HepG2 (cell line): Measurements from ENCODE around the gene FALEC. TPM values are rescaled to one million over a fixed set of nuclear protein-coding genes. Genes with fewer than 3 reads are reported as not detected.

ENCODE experiments used
- ARNT2 ChIP-seq: sonication (generic); formaldehyde crosslinking; IDR thresholded peaks from 2 replicates; pipeline ENCODE4 v1.8.0; 2022; ENCODE audit warnings: mild to moderate bottlenecking, low read depth, missing genetic modification reagents, moderate library complexity
- BCL6 ChIP-seq: IDR thresholded peaks from 2 replicates; pipeline ENCODE4 v1.6.1; 2016; ENCODE audit warnings: missing genetic modification reagents, missing compliant biosample characterization
- CERS6 ChIP-seq: sonication (generic); formaldehyde crosslinking; IDR thresholded peaks from 2 replicates; pipeline ENCODE4 v1.5.0; 2020; ENCODE audit warnings: missing genetic modification reagents
- CREM ChIP-seq, 2 experiments: sonication (generic) in 1 of 2; formaldehyde crosslinking in 1 of 2; IDR thresholded peaks; 2 replicates each; pipeline versions ENCODE4 v1.4.0 to v1.6.1; 2016 to 2020; ENCODE audit warnings: antibody characterized with exemption in 1 of 2, mild to moderate bottlenecking in 1 of 2, missing genetic modification reagents in 1 of 2
- FOXO1 ChIP-seq: sonication (generic); formaldehyde crosslinking; IDR thresholded peaks from 2 replicates; pipeline ENCODE4 v1.4.0; 2020; ENCODE audit warnings: missing genetic modification reagents
- MAFF ChIP-seq: IDR thresholded peaks from 2 replicates; pipeline ENCODE4 v1.6.1; 2011; ENCODE audit warnings: low read depth, low read length, improper control_type of control experiment
- NFE2L1 ChIP-seq: sonication (generic); formaldehyde crosslinking; IDR thresholded peaks from 2 replicates; pipeline ENCODE4 v1.4.0; 2020; ENCODE audit warnings: missing genetic modification reagents, mild to moderate bottlenecking, borderline replicate concordance
- NR2F6 ChIP-seq, 2 experiments: IDR thresholded peaks; 2 replicates each; pipeline ENCODE4 v1.6.1; 2016; ENCODE audit warnings: antibody characterized with exemption in 1 of 2, mild to moderate bottlenecking in 1 of 2
- POLR2AphosphoS2 ChIP-seq: IDR thresholded peaks from 2 replicates; pipeline ENCODE4 v1.6.1; 2011; ENCODE audit warnings: low read depth, low read length, improper control_type of control experiment
- PTBP1 ChIP-seq: fragments of 200-400 bp; formaldehyde crosslinking; IDR thresholded peaks from 2 replicates; pipeline ENCODE4 v1.6.1; 2018; ENCODE audit warnings: low read length, low read depth; ENCODE audit not compliant: poor library complexity, severe bottlenecking
- RAD21 ChIP-seq: fragments of 450-650 bp; formaldehyde crosslinking; IDR thresholded peaks from 2 replicates; pipeline ENCODE4 v1.5.0; 2020; ENCODE audit warnings: mild to moderate bottlenecking
- RARG ChIP-seq: sonication (generic); formaldehyde crosslinking; IDR thresholded peaks from 2 replicates; pipeline ENCODE4 v1.4.0; 2020; ENCODE audit warnings: low read depth, mild to moderate bottlenecking, missing genetic modification reagents
- SRSF1 ChIP-seq: fragments of 200-400 bp; formaldehyde crosslinking; optimal IDR thresholded peaks from 2 replicates; pipeline ENCODE3; 2017; ENCODE audit warnings: mild to moderate bottlenecking, low read depth, low read length, moderate library complexity
- SRSF4 ChIP-seq: fragments of 200-400 bp; formaldehyde crosslinking; IDR thresholded peaks from one replicate; pipeline ENCODE4 v1.6.1; 2018; ENCODE audit warnings: mild to moderate bottlenecking, low read depth, low read length, moderate library complexity; ENCODE audit not compliant: poor library complexity, severe bottlenecking
- U2AF2 ChIP-seq: fragments of 200-400 bp; formaldehyde crosslinking; IDR thresholded peaks from 2 replicates; pipeline ENCODE4 v1.6.1; 2017; ENCODE audit warnings: low read depth, mild to moderate bottlenecking, low read length
- YEATS4 ChIP-seq: sonication (generic); formaldehyde crosslinking; IDR thresholded peaks from 2 replicates; pipeline ENCODE4 v1.4.0; 2020; ENCODE audit warnings: missing genetic modification reagents, borderline replicate concordance
- ZFAT ChIP-seq: sonication (generic); formaldehyde crosslinking; conservative IDR thresholded peaks from 2 replicates; pipeline ENCODE4 v1.8.1; 2023; ENCODE audit warnings: missing genetic modification reagents, inconsistent platforms
- ZMYM3 ChIP-seq: sonication (generic); formaldehyde crosslinking; IDR thresholded peaks from 2 replicates; pipeline ENCODE4 v1.5.1; 2020; ENCODE audit warnings: mild to moderate bottlenecking, missing genetic modification reagents
- ZNF274 ChIP-seq: sonication (generic); formaldehyde crosslinking; IDR thresholded peaks from 2 replicates; pipeline ENCODE4 v1.5.1; 2020; ENCODE audit warnings: mild to moderate bottlenecking, missing genetic modification reagents
- ZNF292 ChIP-seq: sonication (generic); formaldehyde crosslinking; IDR thresholded peaks from 2 replicates; pipeline ENCODE4 v1.8.1; 2022; ENCODE audit warnings: mild to moderate bottlenecking, low read depth, missing genetic modification reagents, borderline replicate concordance
- ZNF510 ChIP-seq: sonication (generic); formaldehyde crosslinking; IDR thresholded peaks from 2 replicates; pipeline ENCODE4 v1.4.0; 2020; ENCODE audit warnings: low read depth, mild to moderate bottlenecking, missing genetic modification reagents
- ZNF557 ChIP-seq: sonication (generic); formaldehyde crosslinking; IDR thresholded peaks from 2 replicates; pipeline ENCODE4 v1.4.0; 2020; ENCODE audit warnings: missing genetic modification reagents
- ZNF737 ChIP-seq: sonication (generic); formaldehyde crosslinking; IDR thresholded peaks from 2 replicates; pipeline ENCODE4 v1.5.0; 2020; ENCODE audit warnings: missing genetic modification reagents, mild to moderate bottlenecking, borderline replicate concordance
- polyA plus RNA-seq, 8 experiments: library from polyadenylated mRNA; depleted of rRNA in 3 of 8; stranded (reverse) in 7 of 8; unstranded in 1 of 8; fragments of >200 nt; fragmentation: Illumina TruSeq in 4 of 8; extraction: Trizol in 4 of 8; gene quantifications; 2 replicates each; pipeline versions ENCODE4 v1.2.1 to v1.2.3, GENCODE V29; 2011 to 2016; ENCODE audit warnings: low read depth in 4 of 8, missing spikeins in 1 of 8, mixed read lengths in 1 of 8; ENCODE audit not compliant: insufficient read depth in 1 of 8
- total RNA-seq, 5 experiments: library from RNA; depleted of rRNA; stranded (reverse); fragments of >200 nt; fragmentation: Illumina TruSeq; extraction: Trizol; gene quantifications; 2 replicates each; pipeline ENCODE4 v1.2.3, GENCODE V29; 2016; ENCODE audit warnings: low read depth in 1 of 5
- TF ChIP-seq, protein P1 (sequence below): sonication (generic); formaldehyde crosslinking; IDR thresholded peaks from 2 replicates; pipeline ENCODE4 v1.5.1; 2020; ENCODE audit warnings: missing genetic modification reagents, mild to moderate bottlenecking, borderline replicate concordance
- TF ChIP-seq, protein P2 (sequence below): sonication (generic); formaldehyde crosslinking; IDR thresholded peaks from 2 replicates; pipeline ENCODE4 v1.8.1; 2023; ENCODE audit warnings: mild to moderate bottlenecking, missing genetic modification reagents

Gene FALEC
- total and polyA plus RNA-seq, 2 of the 13 experiments (the other 11 are each of a cell fraction or from before 2014, with no cell fraction given), result 0.33 to 0.71 TPM

DNA sequence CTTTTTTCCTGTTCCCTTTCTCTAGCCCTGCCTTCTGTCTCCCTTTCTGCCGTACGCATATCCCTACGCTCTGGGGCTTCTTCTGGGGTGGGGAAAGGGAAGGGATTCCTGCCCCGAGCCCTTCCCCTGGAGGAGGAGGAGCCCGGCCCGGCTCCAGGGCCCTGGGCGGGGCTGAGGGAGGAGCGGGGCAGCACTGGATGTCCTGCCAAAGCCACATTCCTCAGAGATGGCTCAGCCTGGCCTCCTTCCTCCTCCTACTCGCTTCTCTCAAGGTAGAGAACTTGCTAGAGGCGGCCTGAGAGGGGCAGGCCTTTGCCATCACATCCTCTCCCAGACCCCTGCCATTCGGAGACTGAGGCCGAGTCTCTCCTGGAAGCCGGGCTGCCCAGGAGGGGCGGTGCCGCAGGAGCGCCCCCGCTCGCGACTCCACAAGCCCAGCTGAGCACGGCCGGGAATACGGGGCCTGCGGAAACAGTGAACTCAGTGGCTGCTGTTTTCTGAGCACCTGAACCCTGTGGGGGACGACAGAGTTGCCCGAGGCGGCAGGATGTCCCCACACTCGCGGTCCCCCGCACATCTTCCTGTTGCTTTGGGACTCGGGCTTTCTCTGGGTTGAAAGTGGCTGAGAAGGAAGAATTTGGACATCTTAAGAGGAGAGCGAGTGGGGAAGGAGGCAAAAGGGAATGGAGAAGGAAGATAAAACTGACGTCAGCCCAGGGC, 45.9 kb downstream of the FALEC start (continued):
- TF ChIP-seq POLR2AphosphoS2 (peak; percentile 28), NR2F6 (IDR thresholded peaks at IDR 0.05) (no peak; the same call in 1 of the 2 replicates), NR2F6 (CRISPR knock-in tag; IDR thresholded peaks at IDR 0.05) (no peak), NFE2L1 (CRISPR knock-in tag) (no peak), RARG (CRISPR knock-in tag) (no peak), ARNT2 (CRISPR knock-in tag) (no peak; the same call in 1 of the 2 replicates), ZMYM3 (CRISPR knock-in tag) (no peak), ZNF557 (CRISPR knock-in tag) (no peak), RAD21 (CRISPR knock-in tag) (no peak; the same call in 1 of the 2 replicates), CREM (IDR thresholded peaks at IDR 0.05) (no peak), CREM (CRISPR knock-in tag; IDR thresholded peaks at IDR 0.05) (no peak), CERS6 (CRISPR knock-in tag) (no peak), FOXO1 (CRISPR knock-in tag) (no peak; the same call in 1 of the 2 replicates), U2AF2 (no peak), SRSF4 (no peak), YEATS4 (CRISPR knock-in tag) (no peak), ZNF510 (no peak), ZFAT (CRISPR knock-in tag) (no peak), ZNF274 (CRISPR knock-in tag) (no peak), ZNF292 (CRISPR knock-in tag) (peak; percentile 58; the same call in 1 of the 2 replicates), MAFF (no peak), ZNF737 (CRISPR knock-in tag) (no peak), BCL6 (CRISPR knock-in tag) (peak; percentile 53), PTBP1 (no peak), SRSF1 (peak; percentile 8)
- TF ChIP-seq, protein P1, sequence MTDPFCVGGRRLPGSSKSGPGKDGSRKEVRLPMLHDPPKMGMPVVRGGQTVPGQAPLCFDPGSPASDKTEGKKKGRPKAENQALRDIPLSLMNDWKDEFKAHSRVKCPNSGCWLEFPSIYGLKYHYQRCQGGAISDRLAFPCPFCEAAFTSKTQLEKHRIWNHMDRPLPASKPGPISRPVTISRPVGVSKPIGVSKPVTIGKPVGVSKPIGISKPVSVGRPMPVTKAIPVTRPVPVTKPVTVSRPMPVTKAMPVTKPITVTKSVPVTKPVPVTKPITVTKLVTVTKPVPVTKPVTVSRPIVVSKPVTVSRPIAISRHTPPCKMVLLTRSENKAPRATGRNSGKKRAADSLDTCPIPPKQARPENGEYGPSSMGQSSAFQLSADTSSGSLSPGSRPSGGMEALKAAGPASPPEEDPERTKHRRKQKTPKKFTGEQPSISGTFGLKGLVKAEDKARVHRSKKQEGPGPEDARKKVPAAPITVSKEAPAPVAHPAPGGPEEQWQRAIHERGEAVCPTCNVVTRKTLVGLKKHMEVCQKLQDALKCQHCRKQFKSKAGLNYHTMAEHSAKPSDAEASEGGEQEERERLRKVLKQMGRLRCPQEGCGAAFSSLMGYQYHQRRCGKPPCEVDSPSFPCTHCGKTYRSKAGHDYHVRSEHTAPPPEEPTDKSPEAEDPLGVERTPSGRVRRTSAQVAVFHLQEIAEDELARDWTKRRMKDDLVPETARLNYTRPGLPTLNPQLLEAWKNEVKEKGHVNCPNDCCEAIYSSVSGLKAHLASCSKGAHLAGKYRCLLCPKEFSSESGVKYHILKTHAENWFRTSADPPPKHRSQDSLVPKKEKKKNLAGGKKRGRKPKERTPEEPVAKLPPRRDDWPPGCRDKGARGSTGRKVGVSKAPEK (CRISPR knock-in tag), result no peak
- TF ChIP-seq, protein P2, sequence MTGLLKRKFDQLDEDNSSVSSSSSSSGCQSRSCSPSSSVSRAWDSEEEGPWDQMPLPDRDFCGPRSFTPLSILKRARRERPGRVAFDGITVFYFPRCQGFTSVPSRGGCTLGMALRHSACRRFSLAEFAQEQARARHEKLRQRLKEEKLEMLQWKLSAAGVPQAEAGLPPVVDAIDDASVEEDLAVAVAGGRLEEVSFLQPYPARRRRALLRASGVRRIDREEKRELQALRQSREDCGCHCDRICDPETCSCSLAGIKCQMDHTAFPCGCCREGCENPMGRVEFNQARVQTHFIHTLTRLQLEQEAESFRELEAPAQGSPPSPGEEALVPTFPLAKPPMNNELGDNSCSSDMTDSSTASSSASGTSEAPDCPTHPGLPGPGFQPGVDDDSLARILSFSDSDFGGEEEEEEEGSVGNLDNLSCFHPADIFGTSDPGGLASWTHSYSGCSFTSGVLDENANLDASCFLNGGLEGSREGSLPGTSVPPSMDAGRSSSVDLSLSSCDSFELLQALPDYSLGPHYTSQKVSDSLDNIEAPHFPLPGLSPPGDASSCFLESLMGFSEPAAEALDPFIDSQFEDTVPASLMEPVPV (CRISPR knock-in tag), result no peak
